ENCODE measurements around the gene MAP7D1.

MAP7D1 gene

DNA sequence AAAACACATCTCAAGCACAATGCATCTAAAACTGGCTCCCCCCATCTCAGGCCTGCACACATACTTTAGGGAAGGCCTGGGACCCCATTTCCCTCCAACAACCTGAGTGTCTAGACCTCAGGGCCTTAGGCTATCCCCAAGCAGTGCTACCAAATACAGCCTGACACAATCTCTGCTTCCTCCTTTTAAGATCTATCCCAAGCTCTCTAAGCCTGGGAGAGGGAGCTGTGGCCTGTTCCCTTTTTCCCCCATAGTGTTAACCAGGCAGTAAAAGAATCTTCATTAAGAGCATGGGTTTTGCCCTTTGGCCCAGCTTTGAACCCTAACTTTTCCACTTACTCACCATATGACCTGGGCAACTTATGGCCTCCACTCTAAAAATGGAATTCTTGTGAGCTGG, 20.2 kb upstream of the MAP7D1 start:
- TF ChIP-seq, protein P1, sequence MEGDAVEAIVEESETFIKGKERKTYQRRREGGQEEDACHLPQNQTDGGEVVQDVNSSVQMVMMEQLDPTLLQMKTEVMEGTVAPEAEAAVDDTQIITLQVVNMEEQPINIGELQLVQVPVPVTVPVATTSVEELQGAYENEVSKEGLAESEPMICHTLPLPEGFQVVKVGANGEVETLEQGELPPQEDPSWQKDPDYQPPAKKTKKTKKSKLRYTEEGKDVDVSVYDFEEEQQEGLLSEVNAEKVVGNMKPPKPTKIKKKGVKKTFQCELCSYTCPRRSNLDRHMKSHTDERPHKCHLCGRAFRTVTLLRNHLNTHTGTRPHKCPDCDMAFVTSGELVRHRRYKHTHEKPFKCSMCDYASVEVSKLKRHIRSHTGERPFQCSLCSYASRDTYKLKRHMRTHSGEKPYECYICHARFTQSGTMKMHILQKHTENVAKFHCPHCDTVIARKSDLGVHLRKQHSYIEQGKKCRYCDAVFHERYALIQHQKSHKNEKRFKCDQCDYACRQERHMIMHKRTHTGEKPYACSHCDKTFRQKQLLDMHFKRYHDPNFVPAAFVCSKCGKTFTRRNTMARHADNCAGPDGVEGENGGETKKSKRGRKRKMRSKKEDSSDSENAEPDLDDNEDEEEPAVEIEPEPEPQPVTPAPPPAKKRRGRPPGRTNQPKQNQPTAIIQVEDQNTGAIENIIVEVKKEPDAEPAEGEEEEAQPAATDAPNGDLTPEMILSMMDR (IDR thresholded peaks at IDR 0.05), result no peak
- TF ChIP-seq ZFX (IDR thresholded peaks at IDR 0.05; ENCODE audit: borderline replicate concordance), result no peak
- H3K27ac ChIP-seq, result no peak overlapping the region

GRCh38 chr1:36136535-36136934, 19.4 kb upstream of the MAP7D1 start:
- TF ChIP-seq, protein P1 (IDR thresholded peaks at IDR 0.05), result no peak
- TF ChIP-seq ZFX (IDR thresholded peaks at IDR 0.05; ENCODE audit: borderline replicate concordance), result no peak
- no peak overlapping the region for H3K27ac ChIP-seq

- no peak for TF ChIP-seq ZFX (IDR thresholded peaks at IDR 0.05; ENCODE audit: borderline replicate concordance)
- TF ChIP-seq, protein P1 (IDR thresholded peaks at IDR 0.05), result no peak
- no peak overlapping the region for H3K27ac ChIP-seq
Observed at GRCh38 chr1:36137226-36137625, 18.7 kb upstream of the MAP7D1 start.

GRCh38 chr1:36137776-36138175, 18.2 kb upstream of the MAP7D1 start:
- TF ChIP-seq, protein P1 (IDR thresholded peaks at IDR 0.05), result no peak
- TF ChIP-seq ZFX (IDR thresholded peaks at IDR 0.05; ENCODE audit: borderline replicate concordance), result no peak
- H3K27ac ChIP-seq, result no peak overlapping the region

- H3K27ac ChIP-seq, result no peak overlapping the region
- no peak for TF ChIP-seq ZFX (IDR thresholded peaks at IDR 0.05; ENCODE audit: borderline replicate concordance)
- TF ChIP-seq, protein P1 (IDR thresholded peaks at IDR 0.05), result no peak
Observed at GRCh38 chr1:36139521-36139920, 16.4 kb upstream of the MAP7D1 start.

DNA sequence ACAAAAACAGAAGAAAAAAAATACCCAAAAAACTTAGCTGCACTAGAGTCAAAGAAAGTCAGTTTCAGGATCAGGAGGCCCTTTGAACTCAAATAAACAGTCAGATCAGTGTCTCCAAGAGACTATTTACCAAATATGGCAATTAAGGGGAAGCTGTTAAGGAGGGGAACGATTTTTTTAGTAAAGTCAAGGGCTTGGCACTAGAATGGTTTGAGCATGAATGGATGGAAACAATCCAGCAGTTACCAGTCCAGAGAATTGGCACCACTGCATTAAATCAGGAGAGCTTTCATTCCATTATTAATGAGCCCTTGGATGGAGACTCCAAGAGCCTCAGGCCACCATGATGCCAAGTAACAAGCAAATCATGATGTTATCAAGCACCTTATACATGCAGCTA, 13.8 kb upstream of the MAP7D1 start:
- TF ChIP-seq, protein P1 (IDR thresholded peaks at IDR 0.05), result no peak
- no peak for TF ChIP-seq ZFX (IDR thresholded peaks at IDR 0.05; ENCODE audit: borderline replicate concordance)
- no peak overlapping the region for H3K27ac ChIP-seq

DNA sequence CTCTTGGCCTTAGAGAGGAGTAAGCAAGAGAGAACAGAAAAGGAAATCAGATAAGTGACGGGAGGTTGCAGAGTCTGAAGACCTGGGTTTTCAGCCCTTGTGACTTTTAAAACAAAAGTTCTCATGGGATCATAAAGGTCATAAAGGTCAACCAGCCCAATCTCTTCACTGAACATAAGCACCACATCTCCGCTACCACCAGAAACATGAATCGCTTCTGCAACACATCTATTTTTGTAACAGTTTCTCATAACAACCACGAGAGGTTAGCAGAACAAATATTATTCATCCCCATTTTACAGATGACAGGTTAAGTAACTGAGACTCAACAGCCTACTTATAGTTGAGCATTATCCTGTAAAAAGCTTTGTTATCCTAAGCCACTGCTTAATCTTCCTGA, 12.5 kb upstream of the MAP7D1 start:
- no peak overlapping the region for H3K27ac ChIP-seq

More for the DNA sequence above, 12.5 kb upstream of the MAP7D1 start:
- TF ChIP-seq, protein P1 (IDR thresholded peaks at IDR 0.05), result no peak
- TF ChIP-seq ZFX (IDR thresholded peaks at IDR 0.05; ENCODE audit: borderline replicate concordance), result no peak
